Stomach smooth muscle (tissue), 2 donors: ENCODE data around the gene FIBCD1.
"Not testable (repeated sequence)": the region's sequence is repeated elsewhere in the genome, so short reads cannot be mapped to it uniquely, and the experiment has no call there.

ENCODE experiments used
- H3K27ac ChIP-seq: one replicate; pipeline ENCODE4 v1.7.0; 2013; ENCODE audit warnings: mild to moderate bottlenecking, low read length, inconsistent platforms
- H3K27me3 ChIP-seq, 2 donors: one replicate each; pipeline ENCODE4 v1.7.0; 2013; ENCODE audit warnings: low read length in 2 of 2; ENCODE audit not compliant: insufficient read depth in 2 of 2, control insufficient read depth in 1 of 2
- H3K36me3 ChIP-seq, 2 donors: one replicate each; pipeline ENCODE4 v1.7.0; 2013; ENCODE audit warnings: low read length in 2 of 2; ENCODE audit not compliant: control insufficient read depth in 2 of 2, insufficient read depth in 2 of 2
- H3K4me1 ChIP-seq: one replicate; pipeline ENCODE4 v1.7.0; 2013; ENCODE audit warnings: low read length; ENCODE audit not compliant: control insufficient read depth, insufficient read depth
- H3K4me3 ChIP-seq, 2 donors: one replicate each; pipeline ENCODE4 v1.7.0; 2013; ENCODE audit warnings: low read length in 2 of 2
- H3K9ac ChIP-seq, 2 donors: one replicate each; pipeline ENCODE4 v1.7.0; 2013; ENCODE audit warnings: low read length in 2 of 2, mild to moderate bottlenecking in 1 of 2
- H3K9me3 ChIP-seq, 2 donors: one replicate each; pipeline ENCODE4 v1.7.0; 2013; ENCODE audit warnings: low read length in 2 of 2; ENCODE audit not compliant: control insufficient read depth in 2 of 2
- donor health status: healthy.
- donor health status: Pancreatic carcinoma.

Gene FIBCD1

GRCh38 chr9:130961511-130962300 lies 22.7 kb upstream of the FIBCD1 start:
- H3K27me3 ChIP-seq = no peaks in the 10 kb centered on the region
- no peak overlapping the region for H3K27ac ChIP-seq
- no peaks in the 10 kb centered on the region for H3K36me3 ChIP-seq
- no peak overlapping the region for H3K9ac ChIP-seq
- no peaks in the 10 kb centered on the region for H3K4me1 ChIP-seq
- H3K4me3 ChIP-seq = no peak overlapping the region
- H3K9me3 ChIP-seq = no peaks in the 10 kb centered on the region

DNA sequence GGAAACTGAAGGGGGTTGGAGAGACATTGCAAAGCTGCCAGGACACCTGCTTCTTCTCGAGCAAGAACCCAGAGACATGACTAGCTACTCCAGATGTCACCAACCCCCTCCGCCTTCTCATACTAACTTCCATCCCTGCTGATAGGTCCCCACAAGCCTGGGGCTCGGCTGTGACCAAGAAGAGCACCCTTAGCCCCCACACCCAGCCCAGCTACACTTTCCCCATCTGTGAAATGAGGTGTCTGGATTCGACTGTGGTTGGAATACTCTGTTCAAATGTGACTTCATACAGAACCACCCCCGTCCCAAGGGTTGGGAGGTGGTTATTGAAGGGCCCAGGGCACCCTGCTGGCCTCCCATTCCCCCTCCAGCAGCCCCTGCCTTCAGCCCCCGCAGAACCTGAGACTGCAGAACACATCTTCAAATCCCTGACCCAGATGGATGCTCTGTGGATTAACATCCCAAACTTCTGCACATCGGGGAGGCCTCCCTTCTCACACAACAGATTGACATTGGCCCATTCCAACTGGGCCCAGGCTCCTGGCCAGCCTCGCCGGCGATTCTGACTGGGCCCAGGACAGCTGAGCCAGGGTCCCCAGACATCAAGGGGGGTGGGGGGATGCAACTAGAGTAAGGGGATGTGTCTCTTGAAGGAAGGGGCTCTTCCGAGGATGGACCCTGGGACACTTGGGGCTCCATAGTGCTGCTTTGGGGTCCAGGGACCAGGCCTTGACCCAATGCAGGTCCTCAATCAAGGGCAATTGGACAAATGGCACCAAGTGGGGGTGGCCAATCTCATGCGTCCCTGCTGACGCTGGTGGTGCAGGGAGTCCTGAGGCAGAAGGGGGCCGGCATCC lies 21.7 kb upstream of the FIBCD1 start:
- H3K27me3 ChIP-seq = peaks cover under 1 to 4% of the 10 kb centered on the region in 2 donors
- no peaks in the 10 kb centered on the region for H3K9me3 ChIP-seq
- H3K4me3 ChIP-seq = no peak overlapping the region
- no peaks in the 10 kb centered on the region for H3K36me3 ChIP-seq
- H3K9ac ChIP-seq = no peak overlapping the region
- no peak overlapping the region for H3K27ac ChIP-seq
- H3K4me1 ChIP-seq = no peaks in the 10 kb centered on the region

- Histone ChIP-seq H3K36me3 (no peaks in the 10 kb centered on the region), H3K9me3 (no peaks in the 10 kb centered on the region), H3K27me3 (peaks cover 3 to 4% of the 10 kb centered on the region in 2 donors), H3K4me3 (no peak overlapping the region), H3K9ac (no peak overlapping the region), H3K4me1 (no peaks in the 10 kb centered on the region), H3K27ac (no peak overlapping the region)
These were observed 20.8 kb upstream of the FIBCD1 start for GRCh38 chr9:130959809-130960334.

DNA sequence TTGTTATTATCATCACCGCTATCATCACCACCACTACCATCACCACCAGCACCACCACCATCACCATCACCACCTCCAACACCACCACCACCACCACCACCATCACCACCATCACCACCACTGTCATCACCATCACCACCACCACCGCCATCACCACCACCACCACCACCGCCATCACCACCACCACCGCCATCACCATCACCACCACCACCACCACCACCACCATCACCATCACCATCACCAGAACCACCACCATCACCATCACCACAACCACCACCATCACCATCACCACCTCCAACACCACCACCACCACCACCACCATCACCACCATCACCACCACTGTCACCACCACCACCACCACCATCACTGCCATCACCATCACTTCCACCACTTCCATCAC lies 19.5 kb upstream of the FIBCD1 start:
- not testable (repeated sequence) for H3K27ac ChIP-seq, H3K27me3 ChIP-seq, H3K36me3 ChIP-seq

DNA sequence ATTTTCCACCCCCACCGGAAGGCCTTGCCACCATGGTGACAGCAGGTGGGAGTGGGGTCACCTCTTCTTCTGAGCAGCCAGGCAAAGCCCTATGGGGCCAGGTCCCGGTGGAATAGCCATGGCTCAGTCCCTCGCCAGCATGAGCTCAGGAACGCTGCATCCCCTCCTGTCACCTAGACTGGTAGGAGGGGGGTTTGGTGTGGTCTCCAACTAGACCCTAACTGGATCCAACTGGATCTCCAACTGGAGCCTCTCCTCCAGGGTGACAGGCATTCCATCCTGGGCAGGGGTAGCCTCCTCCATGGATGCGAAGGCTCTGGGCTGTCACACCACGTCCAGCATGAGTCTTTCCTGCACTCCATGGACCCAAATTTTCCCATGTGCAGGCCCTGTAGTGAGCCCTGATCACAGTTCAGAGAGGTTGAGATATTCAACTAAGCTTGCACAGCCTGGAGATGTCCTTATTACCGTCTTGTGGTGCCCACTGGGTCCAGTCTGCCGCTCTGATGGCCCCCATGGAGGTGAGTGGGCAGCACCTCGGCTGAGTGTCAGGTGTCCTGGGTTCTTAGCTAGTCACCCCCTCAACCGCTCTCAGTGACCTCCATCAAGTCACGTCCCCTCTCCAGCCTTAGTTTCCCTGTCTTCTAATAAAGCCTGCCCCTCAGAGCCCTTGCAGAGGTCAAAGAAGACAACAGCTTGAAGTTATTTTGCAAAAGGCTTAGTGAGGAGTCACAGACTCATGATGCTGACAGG lies 18.6 kb upstream of the FIBCD1 start:
- Histone ChIP-seq H3K4me1 (no peaks in the 10 kb centered on the region), H3K4me3 (no peak overlapping the region), H3K9me3 (no peaks in the 10 kb centered on the region), H3K27me3 (peaks cover 3 to 6% of the 10 kb centered on the region in 2 donors), H3K36me3 (no peaks in the 10 kb centered on the region), H3K9ac (no peak overlapping the region), H3K27ac (no peak overlapping the region)

More for the DNA sequence above, 19.5 kb upstream of the FIBCD1 start:
- H3K4me3 ChIP-seq, H3K4me1 ChIP-seq, H3K9ac ChIP-seq, H3K9me3 ChIP-seq: not testable (repeated sequence)

GRCh38 chr9:130956636-130957450 lies 17.8 kb upstream of the FIBCD1 start:
- Histone ChIP-seq H3K9me3 (no peaks in the 10 kb centered on the region), H3K36me3 (no peaks in the 10 kb centered on the region), H3K9ac (no peak overlapping the region), H3K27ac (no peak overlapping the region), H3K27me3 (peaks cover 5 to 9% of the 10 kb centered on the region in 2 donors), H3K4me1 (no peaks in the 10 kb centered on the region), H3K4me3 (no peak overlapping the region)

- Histone ChIP-seq H3K9me3 (no peaks in the 10 kb centered on the region), H3K4me3 (no peak overlapping the region), H3K36me3 (no peaks in the 10 kb centered on the region), H3K4me1 (no peaks in the 10 kb centered on the region), H3K27me3 (peaks cover 5 to 9% of the 10 kb centered on the region in 2 donors), H3K27ac (no peak overlapping the region), H3K9ac (no peak overlapping the region)
These were observed 17.0 kb upstream of the FIBCD1 start for GRCh38 chr9:130955947-130956621.

DNA sequence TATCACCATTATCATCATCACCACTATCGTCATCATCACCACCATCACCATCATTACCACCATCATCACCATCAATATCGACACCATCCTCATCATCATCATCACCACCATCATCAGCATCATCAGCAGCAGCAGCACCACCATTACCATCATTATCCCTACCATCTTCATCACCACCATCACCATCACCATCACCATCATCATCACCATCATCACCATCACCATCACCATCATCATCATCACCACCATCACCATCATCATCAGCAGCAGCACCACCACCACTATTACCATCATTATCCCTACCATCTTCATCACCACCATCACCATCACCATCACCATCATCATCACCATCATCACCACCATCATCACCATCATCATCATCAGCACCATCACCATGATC lies 15.9 kb upstream of the FIBCD1 start:
- not testable (repeated sequence) for H3K4me3 ChIP-seq, H3K9ac ChIP-seq, H3K27me3 ChIP-seq, H3K36me3 ChIP-seq, H3K27ac ChIP-seq, H3K4me1 ChIP-seq, H3K9me3 ChIP-seq

- Histone ChIP-seq H3K36me3 (no peaks in the 10 kb centered on the region), H3K9ac (no peak overlapping the region), H3K27ac (no peak overlapping the region), H3K4me3 (no peak overlapping the region), H3K27me3 (peaks cover 9 to 11% of the 10 kb centered on the region in 2 donors), H3K9me3 (no peaks in the 10 kb centered on the region), H3K4me1 (no peaks in the 10 kb centered on the region)
These were observed 15.3 kb upstream of the FIBCD1 start for GRCh38 chr9:130954317-130954716.
